Thymus (tissue), 11 donors: ENCODE results near the gene TTLL5. TPM values are rescaled to one million over a fixed set of nuclear protein-coding genes. Genes with fewer than 3 reads are reported as not detected.

ENCODE experiments used
- DNase-seq, 9 donors: peaks; one replicate each; pipeline ENCODE4 v3.0.0-alpha.2; 2013; ENCODE audit warnings: low spot score in 9 of 9, low read depth in 6 of 9, missing footprints in 1 of 9
- H3K27ac ChIP-seq, 2 donors: one replicate each; pipeline ENCODE4 v1.5.1; 2013; ENCODE audit warnings: control low read depth in 1 of 2, low read depth in 1 of 2, low read length in 1 of 2, mild to moderate bottlenecking in 1 of 2, moderate library complexity in 1 of 2
- H3K27me3 ChIP-seq, 2 donors: one replicate each; pipeline ENCODE4 v1.5.1; 2013; ENCODE audit warnings: low read length in 1 of 2; ENCODE audit not compliant: control insufficient read depth in 2 of 2, insufficient read depth in 1 of 2
- H3K36me3 ChIP-seq, 2 donors: one replicate each; pipeline ENCODE4 v1.5.1; 2013; ENCODE audit warnings: low read length in 1 of 2, mild to moderate bottlenecking in 1 of 2, moderate library complexity in 1 of 2; ENCODE audit not compliant: control insufficient read depth in 2 of 2, insufficient read depth in 2 of 2
- H3K4me1 ChIP-seq, 2 donors: one replicate each; pipeline ENCODE4 v1.5.1; 2013; ENCODE audit warnings: low read length in 2 of 2; ENCODE audit not compliant: control insufficient read depth in 2 of 2, insufficient read depth in 2 of 2
- H3K4me3 ChIP-seq, 2 donors: one replicate each; pipeline ENCODE4 v1.5.1; 2013; ENCODE audit warnings: low read length in 2 of 2, control low read depth in 1 of 2, mild to moderate bottlenecking in 1 of 2
- H3K9me3 ChIP-seq, 2 donors: one replicate each; pipeline ENCODE4 v1.5.1; 2013; ENCODE audit warnings: low read length in 1 of 2, mild to moderate bottlenecking in 1 of 2; ENCODE audit not compliant: control insufficient read depth in 2 of 2, insufficient read depth in 1 of 2
- WGBS: extraction: QIAGEN DNeasy Blood & Tissue Kit; methylation state at CpG from one replicate; pipeline ENCODE4 v1.1.7; 2013; 5-methylcytosine and 5-hydroxymethylcytosine counted together
- polyA plus RNA-seq: library from polyadenylated mRNA; stranded (reverse); fragments of 200-250 nt; gene quantifications from one replicate; pipeline ENCODE4 v1.2.3, GENCODE V29; 2013
- total RNA-seq: library from RNA; stranded (reverse); fragments of 120-200 nt; gene quantifications from one replicate; pipeline ENCODE4 v1.2.4, GENCODE V29; 2013
- donor health status: healthy.

Gene TTLL5
- total and polyA plus RNA-seq, 2 donors = 11.5 to 15.2 TPM

- Histone ChIP-seq H3K9me3 (no peaks in the 10 kb centered on the region), H3K27ac (peak overlapping the region in 1 of 2 donors; percentile 9), H3K4me3 (no peak overlapping the region), H3K36me3 (peaks cover 0 to 8% of the 10 kb centered on the region in 2 donors), H3K27me3 (no peaks in the 10 kb centered on the region), H3K4me1 (no peaks in the 10 kb centered on the region)
- WGBS = 97% methylated on average over 7 of the region's 7 CpGs
- DNase-seq = no peak
Measured at GRCh38 chr14:75781096-75781495, 120.0 kb downstream of the TTLL5 start.

- H3K36me3 ChIP-seq = peaks cover 0 to 2% of the 10 kb centered on the region in 2 donors
- no peaks in the 10 kb centered on the region for H3K27me3 ChIP-seq
- H3K27ac ChIP-seq = no peak overlapping the region
- no peaks in the 10 kb centered on the region for H3K9me3 ChIP-seq
- no peaks in the 10 kb centered on the region for H3K4me1 ChIP-seq
- 98% methylated on average over 5 of the region's 5 CpGs for WGBS
- no peak overlapping the region for H3K4me3 ChIP-seq
- DNase-seq = no peak
Measured at GRCh38 chr14:75783184-75783583, 122.1 kb downstream of the TTLL5 start.

GRCh38 chr14:75783602-75784313 is 122.7 kb downstream of the TTLL5 start:
- Histone ChIP-seq H3K27ac (no peak overlapping the region), H3K4me1 (no peaks in the 10 kb centered on the region), H3K27me3 (no peaks in the 10 kb centered on the region), H3K36me3 (peaks cover 0 to 2% of the 10 kb centered on the region in 2 donors), H3K9me3 (no peaks in the 10 kb centered on the region), H3K4me3 (no peak overlapping the region)
- 92% methylated on average over 3 of the region's 3 CpGs for WGBS
- no peak for DNase-seq

DNA sequence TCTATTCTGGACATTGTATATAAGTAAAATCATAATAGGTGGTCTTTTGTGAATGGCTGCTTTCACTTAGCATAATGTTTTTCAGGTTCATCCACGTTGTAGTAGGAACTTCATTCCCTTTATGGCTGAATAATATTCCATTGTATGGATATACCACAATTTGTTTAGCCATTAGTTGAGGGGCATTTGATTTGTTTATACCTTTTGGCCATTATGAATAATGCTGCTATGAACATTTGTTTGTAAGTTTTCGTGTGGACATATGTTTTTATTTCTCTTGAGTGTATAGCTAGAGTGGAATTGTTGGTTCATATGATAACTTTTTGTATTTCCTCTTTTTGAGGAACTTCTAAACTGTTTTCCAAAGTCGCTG is 123.3 kb downstream of the TTLL5 start:
- WGBS = 95% methylated on average over 3 of the region's 3 CpGs
- no peaks in the 10 kb centered on the region for H3K27me3 ChIP-seq
- no peaks in the 10 kb centered on the region for H3K4me1 ChIP-seq
- H3K9me3 ChIP-seq = no peaks in the 10 kb centered on the region
- H3K36me3 ChIP-seq = peaks cover 0 to 2% of the 10 kb centered on the region in 2 donors
- no peak overlapping the region for H3K27ac ChIP-seq
- H3K4me3 ChIP-seq = no peak overlapping the region
- no peak for DNase-seq

DNA sequence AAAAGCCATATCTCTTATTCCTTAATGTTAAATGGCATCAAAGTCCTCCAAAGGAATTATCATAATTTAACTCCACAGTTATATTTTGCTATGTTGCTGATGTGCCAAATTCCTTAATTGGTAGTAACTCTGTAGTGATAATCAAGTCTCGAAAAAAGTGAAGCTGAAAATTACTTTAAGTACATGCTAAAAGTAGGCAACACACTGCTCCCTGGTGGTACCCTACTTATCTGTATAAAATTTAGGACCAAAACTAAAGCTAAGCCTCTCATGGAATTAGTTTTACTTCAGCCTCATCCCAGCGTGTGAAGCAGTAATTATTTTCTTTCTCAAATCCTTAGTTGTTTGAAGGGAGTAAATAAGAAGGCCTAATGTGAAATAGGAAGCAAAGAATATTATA is 132.8 kb downstream of the TTLL5 start:
- no peak for DNase-seq
- H3K36me3 ChIP-seq = no peaks in the 10 kb centered on the region
- no peaks in the 10 kb centered on the region for H3K4me1 ChIP-seq
- H3K27ac ChIP-seq = no peak overlapping the region
- H3K4me3 ChIP-seq = no peak overlapping the region
- WGBS = 98% methylated on average over 2 of the region's 2 CpGs
- no peaks in the 10 kb centered on the region for H3K9me3 ChIP-seq
- H3K27me3 ChIP-seq = no peaks in the 10 kb centered on the region

- no peak for DNase-seq
- H3K27me3 ChIP-seq = no peaks in the 10 kb centered on the region
- no peak overlapping the region for H3K4me3 ChIP-seq
- H3K9me3 ChIP-seq = no peaks in the 10 kb centered on the region
- no peaks in the 10 kb centered on the region for H3K4me1 ChIP-seq
- 96% methylated on average over 2 of the region's 2 CpGs for WGBS
- H3K36me3 ChIP-seq = no peaks in the 10 kb centered on the region
- no peak overlapping the region for H3K27ac ChIP-seq
Measured at GRCh38 chr14:75794615-75795038, 133.6 kb downstream of the TTLL5 start.

GRCh38 chr14:75800792-75801191 is 139.7 kb downstream of the TTLL5 start:
- no peaks in the 10 kb centered on the region for H3K4me1 ChIP-seq
- H3K27ac ChIP-seq = no peak overlapping the region
- no peak overlapping the region for H3K4me3 ChIP-seq
- WGBS = 99% methylated on average over 5 of the region's 5 CpGs
- H3K9me3 ChIP-seq = no peaks in the 10 kb centered on the region
- H3K36me3 ChIP-seq = peaks cover 2 to 4% of the 10 kb centered on the region in 2 donors
- no peaks in the 10 kb centered on the region for H3K27me3 ChIP-seq
- no peak for DNase-seq

GRCh38 chr14:75802486-75802885 is 141.4 kb downstream of the TTLL5 start:
- DNase-seq = no peak
- WGBS = 97% methylated on average over 1 of the region's 1 CpG
- H3K36me3 ChIP-seq = peaks cover 2 to 4% of the 10 kb centered on the region in 2 donors

GRCh38 chr14:75803765-75804164 is 142.7 kb downstream of the TTLL5 start:
- H3K4me1 ChIP-seq = no peaks in the 10 kb centered on the region
- H3K27me3 ChIP-seq = no peaks in the 10 kb centered on the region
- H3K4me3 ChIP-seq = no peak overlapping the region
- WGBS = 97% methylated on average over 5 of the region's 5 CpGs
- H3K9me3 ChIP-seq = no peaks in the 10 kb centered on the region
- no peak overlapping the region for H3K27ac ChIP-seq
- DNase-seq = no peak
- peaks cover 2 to 4% of the 10 kb centered on the region in 2 donors for H3K36me3 ChIP-seq

More at GRCh38 chr14:75802486-75802885, 141.4 kb downstream of the TTLL5 start:
- no peaks in the 10 kb centered on the region for H3K27me3 ChIP-seq
- no peaks in the 10 kb centered on the region for H3K4me1 ChIP-seq
- no peak overlapping the region for H3K4me3 ChIP-seq
- H3K27ac ChIP-seq = no peak overlapping the region
- H3K9me3 ChIP-seq = no peaks in the 10 kb centered on the region
